MM.1S (cell line): Measurements from ENCODE around the gene RARRES2.

Source experiments
- DNase-seq: peaks from one replicate; pipeline ENCODE4 v3.0.0-alpha.2; 2015
- H2AFZ ChIP-seq: fragments of 300-600 bp; sonication (generic); 2 replicates; pipeline ENCODE4 v1.6.0; 2016; ENCODE audit warnings: antibody characterized with exemption, low read length
- H3F3A ChIP-seq: fragments of 300-600 bp; sonication (generic); 2 replicates; pipeline ENCODE4 v1.6.1; 2016; ENCODE audit warnings: mild to moderate bottlenecking, antibody characterized with exemption, low read length, moderate library complexity, mixed read lengths; ENCODE audit not compliant: insufficient read depth
- H3K27ac ChIP-seq: fragments of 300-600 bp; sonication (generic); 2 replicates; pipeline ENCODE4 v1.5.1; 2016; ENCODE audit warnings: mild to moderate bottlenecking, low read length
- H3K27me3 ChIP-seq: fragments of 300-600 bp; sonication (generic); replicated peaks from 2 replicates; pipeline ENCODE4 v1.6.0; 2016; ENCODE audit warnings: low read length; ENCODE audit not compliant: insufficient read depth
- H3K36me3 ChIP-seq: fragments of 300-600 bp; sonication (generic); replicated peaks from 2 replicates; pipeline ENCODE4 v1.6.1; 2016; ENCODE audit warnings: mild to moderate bottlenecking, low read length, mixed read lengths; ENCODE audit not compliant: insufficient read depth
- H3K4me1 ChIP-seq: fragments of 300-600 bp; sonication (generic); 2 replicates; pipeline ENCODE4 v1.6.1; 2016; ENCODE audit warnings: low read length, mixed read lengths
- H3K4me2 ChIP-seq: fragments of 300-600 bp; sonication (generic); 2 replicates; pipeline ENCODE4 v1.6.0; 2016; ENCODE audit warnings: low read depth, low read length
- H3K4me3 ChIP-seq: fragments of 300-600 bp; sonication (generic); 2 replicates; pipeline ENCODE4 v1.5.1; 2016; ENCODE audit warnings: low read length, mixed read lengths
- H3K79me2 ChIP-seq: fragments of 300-600 bp; sonication (generic); 2 replicates; pipeline ENCODE4 v1.6.1; 2016; ENCODE audit warnings: mixed run types, low read length, mixed read lengths
- H3K9ac ChIP-seq: fragments of 300-600 bp; sonication (generic); 2 replicates; pipeline ENCODE4 v1.6.1; 2016; ENCODE audit warnings: low read length, mixed read lengths
- H3K9me2 ChIP-seq: fragments of 300-600 bp; sonication (generic); replicated peaks from 2 replicates; pipeline ENCODE4 v1.6.1; 2016; ENCODE audit warnings: mild to moderate bottlenecking, low read length, mixed read lengths; ENCODE audit not compliant: insufficient read depth
- H3K9me3 ChIP-seq: fragments of 300-600 bp; sonication (generic); replicated peaks from 2 replicates; pipeline ENCODE4 v1.6.1; 2016; ENCODE audit warnings: mild to moderate bottlenecking, low read length, mixed read lengths; ENCODE audit not compliant: insufficient read depth
- H4K20me1 ChIP-seq: fragments of 300-600 bp; sonication (generic); 2 replicates; pipeline ENCODE4 v1.6.1; 2016; ENCODE audit warnings: mild to moderate bottlenecking, low read length, moderate library complexity, mixed read lengths; ENCODE audit not compliant: insufficient read depth
- CTCF ChIP-seq: fragments of 300-600 bp; sonication (generic); IDR thresholded peaks from 2 replicates; pipeline ENCODE4 v1.5.1; 2016; ENCODE audit warnings: antibody characterized with exemption, low read length, mixed read lengths
- EZH2 ChIP-seq: fragments of 300-600 bp; sonication (generic); optimal IDR thresholded peaks from 2 replicates; pipeline ENCODE3; 2017; ENCODE audit warnings: low read depth, mild to moderate bottlenecking, antibody characterized with exemption, low read length, mixed read lengths
- EZH2phosphoT487 ChIP-seq: fragments of 300-600 bp; sonication (generic); IDR thresholded peaks from 2 replicates; pipeline ENCODE4 v1.6.1; 2018; ENCODE audit warnings: antibody characterized with exemption, low read length

The RARRES2 gene

GRCh38 chr7:150382123-150382843, 40.9 kb upstream of the RARRES2 start:
- Histone ChIP-seq H3K27ac (peak overlapping the region; percentile 86), H3K4me1 (peaks cover 79% of the 10 kb centered on the region), H2AFZ (peak overlapping the region; percentile 40), H3K9me3 (no peaks in the 10 kb centered on the region), H3K36me3 (no peaks in the 10 kb centered on the region), H3K9me2 (no peaks in the 10 kb centered on the region), H3K27me3 (no peaks in the 10 kb centered on the region), H3F3A (peaks cover 74% of the 10 kb centered on the region), H3K4me2 (peak overlapping the region; percentile 93), H3K9ac (peak overlapping the region; percentile 80), H4K20me1 (no peaks in the 10 kb centered on the region), H3K4me3 (peak overlapping the region; percentile 56), H3K79me2 (peaks cover 58% of the 10 kb centered on the region)
- peak; percentile 80 for DNase-seq
- TF ChIP-seq EZH2phosphoT487 (no peak), EZH2 (no peak), CTCF (peak; percentile 46)

GRCh38 chr7:150381785-150382122, 40.3 kb upstream of the RARRES2 start:
- H3K4me1 ChIP-seq = peaks cover 84% of the 10 kb centered on the region
- no peaks in the 10 kb centered on the region for H3K27me3 ChIP-seq
- H3K9me2 ChIP-seq = no peaks in the 10 kb centered on the region
- H3F3A ChIP-seq = peaks cover 79% of the 10 kb centered on the region
- H3K4me3 ChIP-seq = peak overlapping the region; percentile 56
- TF ChIP-seq EZH2phosphoT487 (no peak), EZH2 (no peak)
- no peaks in the 10 kb centered on the region for H3K9me3 ChIP-seq
- peak overlapping the region; percentile 86 for H3K27ac ChIP-seq
- no peak for DNase-seq
- no peaks in the 10 kb centered on the region for H3K36me3 ChIP-seq
- peaks cover 62% of the 10 kb centered on the region for H3K79me2 ChIP-seq
- H3K4me2 ChIP-seq = peak overlapping the region; percentile 93
- no peaks in the 10 kb centered on the region for H4K20me1 ChIP-seq
- H3K9ac ChIP-seq = peak overlapping the region; percentile 80
- peak overlapping the region; percentile 40 for H2AFZ ChIP-seq

- DNase-seq = no peak
- H4K20me1 ChIP-seq = no peaks in the 10 kb centered on the region
- H3K36me3 ChIP-seq = no peaks in the 10 kb centered on the region
- H3K79me2 ChIP-seq = peaks cover 63% of the 10 kb centered on the region
- no peak overlapping the region for H2AFZ ChIP-seq
- H3K27ac ChIP-seq = peak overlapping the region; percentile 89
- no peaks in the 10 kb centered on the region for H3K9me2 ChIP-seq
- H3K4me1 ChIP-seq = peaks cover 84% of the 10 kb centered on the region
- H3K27me3 ChIP-seq = no peaks in the 10 kb centered on the region
- H3K4me3 ChIP-seq = 0 out of 2 replicates have a peak overlapping the region, but pooled peaks have one; percentile 87
- no peaks in the 10 kb centered on the region for H3K9me3 ChIP-seq
- peaks cover 82% of the 10 kb centered on the region for H3F3A ChIP-seq
- H3K4me2 ChIP-seq = peak overlapping the region; percentile 86
- TF ChIP-seq EZH2 (no peak), CTCF (no peak), EZH2phosphoT487 (no peak)
- peak overlapping the region; percentile 94; the same call in 1 of the 2 replicates for H3K9ac ChIP-seq
Measured at GRCh38 chr7:150381096-150381495, 39.7 kb upstream of the RARRES2 start.

GRCh38 chr7:150380463-150380862, 39.0 kb upstream of the RARRES2 start:
- Histone ChIP-seq H3K4me3 (peak overlapping the region; percentile 87), H3K9ac (peak overlapping the region; percentile 94), H3K4me2 (peak overlapping the region; percentile 86), H3K36me3 (no peaks in the 10 kb centered on the region), H3K27me3 (no peaks in the 10 kb centered on the region), H3F3A (peaks cover 82% of the 10 kb centered on the region), H3K9me2 (no peaks in the 10 kb centered on the region), H3K27ac (peak overlapping the region; percentile 89), H3K9me3 (no peaks in the 10 kb centered on the region), H3K4me1 (peaks cover 84% of the 10 kb centered on the region), H3K79me2 (peaks cover 63% of the 10 kb centered on the region), H2AFZ (no peak overlapping the region), H4K20me1 (no peaks in the 10 kb centered on the region)
- no peak for TF ChIP-seq CTCF
- TF ChIP-seq EZH2phosphoT487 = no peak
- no peak for TF ChIP-seq EZH2
- peak; percentile 33 for DNase-seq
